Activated naive CD4-positive, alpha-beta T cell (primary cell): ENCODE results near the gene NEU1.
"Not testable (repeated sequence)": the region's sequence is repeated elsewhere in the genome, so short reads cannot be mapped to it uniquely, and the experiment has no call there.

ENCODE experiments used
- DNase-seq, 4 experiments: peaks; one replicate each; lab custom pipeline; 2025; lab: John Stamatoyannopoulos, UW

Gene NEU1

GRCh38 chr6:31838968-31839367 lies 23.7 kb downstream of the NEU1 start:
- DNase-seq: no peak

GRCh38 chr6:31838114-31838553 lies 24.5 kb downstream of the NEU1 start:
- DNase-seq: not testable (repeated sequence)

- no peak for DNase-seq
Observed at GRCh38 chr6:31837369-31838113, 25.1 kb downstream of the NEU1 start.

- DNase-seq: no peak
Observed at GRCh38 chr6:31836474-31837368, 25.9 kb downstream of the NEU1 start.

GRCh38 chr6:31836047-31836473 lies 26.6 kb downstream of the NEU1 start:
- DNase-seq: no peak

- DNase-seq: peak; percentile 62 to 73 (median 66)
Observed at GRCh38 chr6:31834367-31835250, 28.0 kb downstream of the NEU1 start.

GRCh38 chr6:31831350-31832215 lies 31.0 kb downstream of the NEU1 start:
- no peak for DNase-seq

- DNase-seq: no peak
Observed at GRCh38 chr6:31830886-31831335, 31.7 kb downstream of the NEU1 start.

GRCh38 chr6:31829633-31830283 lies 32.9 kb downstream of the NEU1 start:
- no peak for DNase-seq

- DNase-seq: peak; percentile 79 to 87 (median 84)
Observed at GRCh38 chr6:31827286-31828079, 35.1 kb downstream of the NEU1 start, which contains the start of gene HSPA1B. HSPA1B (plus strand) TSS chr6:31827738; CDS start chr6:31827951, 213 bp downstream.

GRCh38 chr6:31826793-31827285 lies 35.8 kb downstream of the NEU1 start:
- DNase-seq: peak in 1 of 4 experiments; percentile 29

- DNase-seq: no peak
Observed at GRCh38 chr6:31825553-31825952, 37.1 kb downstream of the NEU1 start.

- DNase-seq: not testable (repeated sequence)
Observed at GRCh38 chr6:31823592-31824196, 38.9 kb downstream of the NEU1 start.

- DNase-seq: peak in 2 of 4 experiments; percentile 39 to 61
Observed at GRCh38 chr6:31822036-31822821, 40.4 kb downstream of the NEU1 start.

GRCh38 chr6:31821301-31822035 lies 41.2 kb downstream of the NEU1 start:
- peak in 2 of 4 experiments; percentile 19 to 49 for DNase-seq

GRCh38 chr6:31820399-31820798 lies 42.2 kb downstream of the NEU1 start:
- not testable (repeated sequence) for DNase-seq

- no peak for DNase-seq
Observed at GRCh38 chr6:31819871-31820299, 42.7 kb downstream of the NEU1 start.
